GM10266 (cell line): Measurements from ENCODE around the gene PIGO.

Experiments used
- DNase-seq: peaks from one replicate; pipeline ENCODE4 v3.0.0; 2012; ENCODE audit errors: extremely low spot score
- TF ChIP-seq, protein P1 (sequence below): IDR thresholded peaks from 2 replicates; pipeline ENCODE4 v1.5.1; 2012; ENCODE audit warnings: mild to moderate bottlenecking, low read depth; ENCODE audit not compliant: control insufficient read depth, insufficient read depth; ENCODE audit errors: missing control alignments

The PIGO gene

GRCh38 chr9:35116539-35116897 is 20.1 kb upstream of the PIGO start:
- TF ChIP-seq, protein P1, sequence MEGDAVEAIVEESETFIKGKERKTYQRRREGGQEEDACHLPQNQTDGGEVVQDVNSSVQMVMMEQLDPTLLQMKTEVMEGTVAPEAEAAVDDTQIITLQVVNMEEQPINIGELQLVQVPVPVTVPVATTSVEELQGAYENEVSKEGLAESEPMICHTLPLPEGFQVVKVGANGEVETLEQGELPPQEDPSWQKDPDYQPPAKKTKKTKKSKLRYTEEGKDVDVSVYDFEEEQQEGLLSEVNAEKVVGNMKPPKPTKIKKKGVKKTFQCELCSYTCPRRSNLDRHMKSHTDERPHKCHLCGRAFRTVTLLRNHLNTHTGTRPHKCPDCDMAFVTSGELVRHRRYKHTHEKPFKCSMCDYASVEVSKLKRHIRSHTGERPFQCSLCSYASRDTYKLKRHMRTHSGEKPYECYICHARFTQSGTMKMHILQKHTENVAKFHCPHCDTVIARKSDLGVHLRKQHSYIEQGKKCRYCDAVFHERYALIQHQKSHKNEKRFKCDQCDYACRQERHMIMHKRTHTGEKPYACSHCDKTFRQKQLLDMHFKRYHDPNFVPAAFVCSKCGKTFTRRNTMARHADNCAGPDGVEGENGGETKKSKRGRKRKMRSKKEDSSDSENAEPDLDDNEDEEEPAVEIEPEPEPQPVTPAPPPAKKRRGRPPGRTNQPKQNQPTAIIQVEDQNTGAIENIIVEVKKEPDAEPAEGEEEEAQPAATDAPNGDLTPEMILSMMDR, result no peak
- DNase-seq, result no peak

DNA sequence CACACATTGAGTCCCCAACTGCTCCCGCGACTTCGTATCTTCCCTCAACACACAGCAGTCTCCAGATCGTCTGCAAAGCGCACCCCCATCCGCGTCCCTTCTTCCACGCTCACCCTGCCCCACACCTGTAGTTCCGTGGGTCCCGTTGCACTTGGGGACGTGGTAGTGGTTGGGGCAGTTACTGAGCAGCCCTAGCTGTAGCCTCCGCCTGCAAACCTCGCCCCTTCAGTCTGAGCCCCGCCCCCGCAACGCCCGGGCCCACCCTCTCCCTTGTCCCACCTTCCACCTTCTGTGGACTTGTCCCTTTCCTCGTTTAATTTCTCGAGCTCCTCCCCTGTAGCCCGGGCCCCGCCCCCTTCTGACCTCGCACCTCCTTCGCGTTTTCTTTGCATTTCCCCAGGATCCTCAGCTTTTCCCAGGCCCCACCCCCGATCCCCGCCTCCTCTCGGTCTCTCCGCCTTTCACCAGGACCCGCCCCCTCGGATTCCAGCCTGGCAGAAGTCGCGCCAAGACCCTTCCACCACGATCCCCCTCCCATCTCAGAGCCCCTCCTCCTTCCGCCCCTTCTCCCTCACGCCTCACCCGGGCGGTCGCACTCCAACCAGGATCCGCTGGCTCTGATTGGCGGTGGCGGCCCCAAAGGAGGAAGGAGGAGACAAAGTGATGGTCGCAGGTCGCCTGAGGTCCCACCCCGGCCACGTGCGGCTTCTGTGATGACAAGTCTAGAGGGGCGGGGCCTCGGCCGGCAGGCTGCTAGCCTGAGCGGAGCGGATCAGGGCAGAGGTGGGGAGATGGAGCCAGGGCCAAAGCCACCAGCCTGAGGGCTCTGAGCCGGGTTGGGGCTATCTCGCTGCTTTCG is 19.5 kb upstream of the PIGO start, which contains the start of gene ATOSB:
Gene ATOSB (minus strand): TSS at position 183 of the 859 bp plus-strand sequence. CDS start 7,588 bp downstream, outside the sequence.
- DNase-seq, result peak; percentile 87
- TF ChIP-seq, protein P1, result no peak

- TF ChIP-seq, protein P1, result no peak
- DNase-seq, result peak; percentile 47
Measured at GRCh38 chr9:35114840-35115628, 18.6 kb upstream of the PIGO start.

DNA sequence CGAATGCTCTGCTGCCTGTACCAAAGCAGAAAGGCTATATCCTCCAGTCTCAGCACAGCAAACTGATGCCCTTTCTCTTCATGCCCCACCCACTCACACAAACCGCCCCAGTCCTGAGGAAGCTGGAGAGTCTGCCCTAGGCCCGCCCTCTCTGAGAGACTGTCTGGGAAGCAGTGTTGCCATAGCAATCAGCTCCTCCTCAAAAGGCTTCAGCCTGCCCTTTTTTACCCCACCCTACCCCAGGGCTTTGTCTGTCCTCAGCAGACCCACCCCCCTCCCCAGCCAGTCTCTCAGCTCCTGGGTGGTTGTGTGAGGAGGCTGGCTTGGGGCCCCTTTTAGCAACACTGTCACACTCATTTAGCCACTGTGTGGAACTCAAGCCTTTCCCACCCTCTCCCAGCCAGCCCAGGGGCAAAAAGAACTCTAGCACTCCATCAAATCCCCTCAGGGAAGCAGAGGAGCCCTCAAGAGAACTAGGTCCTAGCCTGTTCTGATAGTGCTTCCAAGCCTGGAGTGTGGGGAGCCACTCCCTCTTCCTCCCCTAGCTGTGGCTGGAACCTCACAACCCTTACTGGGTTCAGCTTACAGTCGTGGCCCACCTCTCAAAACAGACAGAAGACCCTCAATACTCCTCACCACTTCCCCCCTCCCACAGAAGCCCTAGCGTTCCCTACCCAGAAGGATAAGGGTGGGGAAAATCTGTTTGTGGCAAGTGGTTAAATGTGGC is 17.9 kb upstream of the PIGO start:
- TF ChIP-seq, protein P1, result no peak
- peak; percentile 63 for DNase-seq

- no peak for DNase-seq
- TF ChIP-seq, protein P1, result no peak
Measured at GRCh38 chr9:35112257-35113020, 16.0 kb upstream of the PIGO start.
